H9 (cell line): ENCODE results near the gene SLC23A3. TPM values are rescaled to one million over a fixed set of nuclear protein-coding genes. Genes with fewer than 3 reads are reported as not detected.

Experiments used
- DNase-seq: peaks from one replicate; pipeline ENCODE4 v3.0.0-alpha.2; 2017
- H2AFZ ChIP-seq: one replicate; pipeline ENCODE4 v1.6.1; 2013; ENCODE audit warnings: mild to moderate bottlenecking, low read length, control low read depth, moderate library complexity
- H2AK5ac ChIP-seq: 2 replicates; pipeline ENCODE4 v1.6.1; 2013; ENCODE audit warnings: low read length, control low read depth, mixed read lengths; ENCODE audit not compliant: insufficient read length
- H2BK120ac ChIP-seq: one replicate; pipeline ENCODE4 v1.6.1; 2013; ENCODE audit warnings: low read depth, mild to moderate bottlenecking, low read length, control low read depth, inconsistent platforms; ENCODE audit not compliant: poor library complexity, severe bottlenecking
- H2BK12ac ChIP-seq: 2 replicates; pipeline ENCODE4 v1.6.1; 2013; ENCODE audit warnings: low read length, control low read depth, mixed read lengths, low read depth; ENCODE audit not compliant: insufficient read length
- H2BK15ac ChIP-seq: 2 replicates; pipeline ENCODE4 v1.6.1; 2013; ENCODE audit warnings: low read depth, low read length, control low read depth
- H2BK20ac ChIP-seq: one replicate; pipeline ENCODE4 v1.6.1; 2013; ENCODE audit warnings: low read depth, mild to moderate bottlenecking, low read length, control low read depth, inconsistent platforms; ENCODE audit not compliant: poor library complexity, severe bottlenecking
- H2BK5ac ChIP-seq: 2 replicates; pipeline ENCODE4 v1.6.1; 2013; ENCODE audit warnings: low read length, control low read depth, mixed read lengths; ENCODE audit not compliant: insufficient read length
- H3K14ac ChIP-seq: 2 replicates; pipeline ENCODE4 v1.6.1; 2013; ENCODE audit warnings: low read length, control low read depth; ENCODE audit not compliant: insufficient read depth
- H3K18ac ChIP-seq: 2 replicates; pipeline ENCODE4 v1.6.1; 2013; ENCODE audit warnings: low read depth, mild to moderate bottlenecking, mixed read lengths, low read length, control low read depth; ENCODE audit not compliant: insufficient read length
- H3K23ac ChIP-seq: 2 replicates; pipeline ENCODE4 v1.6.1; 2013; ENCODE audit warnings: low read length, control low read depth, mixed read lengths, low read depth; ENCODE audit not compliant: insufficient read length
- H3K23me2 ChIP-seq: 2 replicates; pipeline ENCODE4 v1.6.1; 2013; ENCODE audit warnings: low read depth, mild to moderate bottlenecking, mixed read lengths, low read length, control low read depth; ENCODE audit not compliant: insufficient read length, poor library complexity, severe bottlenecking
- H3K27ac ChIP-seq: 2 replicates; pipeline ENCODE4 v1.5.1; 2013; ENCODE audit warnings: low read length, control low read depth, mixed read lengths, low read depth; ENCODE audit not compliant: insufficient read length
- H3K27me3 ChIP-seq: 2 replicates; pipeline ENCODE4 v1.6.1; 2013; ENCODE audit warnings: low read length, control low read depth, inconsistent platforms; ENCODE audit not compliant: insufficient read depth
- H3K4ac ChIP-seq: 2 replicates; pipeline ENCODE4 v1.6.1; 2013; ENCODE audit warnings: low read depth, mild to moderate bottlenecking, control low read depth, inconsistent platforms, low read length, moderate library complexity
- H3K4me1 ChIP-seq: 2 replicates; pipeline ENCODE4 v1.6.1; 2013; ENCODE audit warnings: low read length, control low read depth, inconsistent platforms; ENCODE audit not compliant: insufficient read depth
- H3K4me2 ChIP-seq: 2 replicates; pipeline ENCODE4 v1.6.1; 2013; ENCODE audit warnings: low read length, control low read depth, mixed read lengths; ENCODE audit not compliant: insufficient read length, insufficient read depth
- H3K56ac ChIP-seq: 2 replicates; pipeline ENCODE4 v1.6.1; 2013; ENCODE audit warnings: low read depth, mild to moderate bottlenecking, mixed read lengths, low read length, control low read depth; ENCODE audit not compliant: insufficient read length
- H3K79me1 ChIP-seq: 2 replicates; pipeline ENCODE4 v1.6.1; 2013; ENCODE audit warnings: low read depth, mild to moderate bottlenecking, moderate library complexity, low read length, control low read depth, inconsistent platforms; ENCODE audit not compliant: insufficient read depth, poor library complexity, severe bottlenecking
- H3K79me2 ChIP-seq: 2 replicates; pipeline ENCODE4 v1.6.1; 2013; ENCODE audit warnings: low read length, control low read depth, inconsistent platforms; ENCODE audit not compliant: insufficient read depth
- H3K9ac ChIP-seq: 2 replicates; pipeline ENCODE4 v1.6.1; 2013; ENCODE audit warnings: low read length, control low read depth, mixed read lengths; ENCODE audit not compliant: insufficient read length; ENCODE audit errors: extremely low read depth
- H3K9me3 ChIP-seq: one replicate; pipeline ENCODE4 v1.6.1; 2013; ENCODE audit warnings: low read depth, low read length, inconsistent platforms; ENCODE audit not compliant: control insufficient read depth
- H3T11ph ChIP-seq: one replicate; pipeline ENCODE4 v1.6.1; 2013; ENCODE audit warnings: mild to moderate bottlenecking, low read length, control low read depth, inconsistent platforms
- H4K20me1 ChIP-seq: one replicate; pipeline ENCODE4 v1.6.1; 2013; ENCODE audit not compliant: control insufficient read depth, insufficient read length, insufficient read depth
- H4K5ac ChIP-seq: 2 replicates; pipeline ENCODE4 v1.6.1; 2013; ENCODE audit warnings: low read depth, mild to moderate bottlenecking, mixed read lengths, low read length, control low read depth; ENCODE audit not compliant: insufficient read length
- H4K8ac ChIP-seq: replicated peaks from 2 replicates; pipeline ENCODE4 v1.6.1; 2013; ENCODE audit warnings: low read length, control low read depth, mixed read lengths, low read depth; ENCODE audit not compliant: insufficient read length
- H4K91ac ChIP-seq: 2 replicates; pipeline ENCODE4 v1.6.1; 2013; ENCODE audit warnings: low read depth, mild to moderate bottlenecking, moderate library complexity, mixed read lengths, low read length, control low read depth; ENCODE audit not compliant: insufficient read length
- H3K27ac Mint-ChIP-seq, 3 experiments: 2 replicates in 2 of 3; 3 replicates in 1 of 3; pipeline ENCODE4 v1.8.0; 2020 to 2021; ENCODE audit warnings: mixed read lengths in 3 of 3, mild to moderate bottlenecking in 1 of 3, moderate library complexity in 1 of 3
- H3K27me3 Mint-ChIP-seq: 2 replicates; pipeline ENCODE4 v1.8.0; 2021; ENCODE audit warnings: low read depth, mild to moderate bottlenecking, moderate library complexity, mixed read lengths
- H3K36me3 Mint-ChIP-seq, 3 experiments: 2 replicates in 2 of 3; 3 replicates in 1 of 3; pipeline ENCODE4 v1.8.0; 2020 to 2021; ENCODE audit warnings: low read depth in 3 of 3, mixed read lengths in 3 of 3; ENCODE audit not compliant: insufficient read depth in 1 of 3
- H3K4me1 Mint-ChIP-seq, 2 experiments: 2 replicates each; pipeline ENCODE4 v1.8.0; 2020; ENCODE audit warnings: mixed read lengths in 2 of 2
- H3K4me3 Mint-ChIP-seq, 2 experiments: 2 replicates in 1 of 2; 3 replicates in 1 of 2; pipeline ENCODE4 v1.8.0; 2020 to 2021; ENCODE audit warnings: mild to moderate bottlenecking in 2 of 2, mixed read lengths in 2 of 2, moderate library complexity in 1 of 2
- H3K9me3 Mint-ChIP-seq, 2 experiments: 2 replicates in 1 of 2; 3 replicates in 1 of 2; pipeline ENCODE4 v1.8.0; 2020; ENCODE audit warnings: mild to moderate bottlenecking in 2 of 2, mixed read lengths in 2 of 2, moderate library complexity in 1 of 2
- WGBS: extraction: QIAGEN DNeasy Blood & Tissue Kit; methylation state at CpG from one replicate; pipeline ENCODE4 v1.1.7; 2013; ENCODE audit warnings: missing lambda C conversion rate, low lambda C conversion rate, mixed read lengths; ENCODE audit not compliant: insufficient read length; ENCODE audit errors: extremely low coverage; 5-methylcytosine and 5-hydroxymethylcytosine counted together
- total RNA-seq: library from RNA; stranded (reverse); gene quantifications from 2 replicates; pipeline ENCODE4 v1.2.1, GENCODE V29; 2021
- TF ChIP-seq, protein P1 (sequence below): fragments of 200-600 bp; sonication (generic); conservative IDR thresholded peaks from 3 replicates; pipeline ENCODE4 v1.8.0; 2021; ENCODE audit warnings: antibody characterized with exemption, mild to moderate bottlenecking

The SLC23A3 gene
- total RNA-seq, 1 experiment from 2014 or later, result 1.2 TPM

DNA sequence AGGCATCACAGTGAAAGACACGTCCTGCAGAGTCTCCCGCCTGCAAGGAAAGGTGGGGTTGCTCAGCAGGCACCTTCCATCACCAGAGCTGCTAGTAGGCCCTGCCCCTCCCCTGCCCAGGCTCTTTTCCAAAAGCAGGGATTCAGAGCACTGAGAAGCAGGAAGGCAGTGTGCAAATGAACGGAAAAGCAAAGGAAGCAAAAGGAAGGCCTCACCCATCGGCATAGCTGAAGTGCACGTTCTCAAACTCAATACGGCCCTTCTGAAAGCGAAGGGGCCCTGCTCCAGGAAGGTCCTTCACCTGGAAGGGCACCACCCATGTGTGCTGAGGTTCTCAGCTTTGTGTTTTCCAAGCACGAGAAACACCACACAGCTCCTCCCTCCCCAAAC is 43.2 kb upstream of the SLC23A3 start:
- Histone ChIP-seq H3K79me1 (no peaks in the 10 kb centered on the region), H2AK5ac (no peak overlapping the region), H3K4me1 (no peaks in the 10 kb centered on the region), H3K27me3 (no peaks in the 10 kb centered on the region), H3K27ac (no peak overlapping the region), H2BK12ac (no peak overlapping the region), H3T11ph (no peak overlapping the region), H4K8ac (no peak overlapping the region), H2BK20ac (no peak overlapping the region), H4K91ac (no peak overlapping the region), H3K9me3 (no peaks in the 10 kb centered on the region), H3K23me2 (peaks cover 2% of the 10 kb centered on the region), H3K23ac (no peak overlapping the region), H3K79me2 (no peaks in the 10 kb centered on the region), H2BK15ac (no peak overlapping the region), H3K4ac (no peak overlapping the region), H2BK120ac (no peak overlapping the region), H2BK5ac (no peak overlapping the region), H3K9ac (no peak overlapping the region), H3K14ac (no peak overlapping the region), H4K5ac (no peak overlapping the region), H2AFZ (no peak overlapping the region), H3K18ac (no peak overlapping the region), H4K20me1 (no peaks in the 10 kb centered on the region), H3K4me2 (no peak overlapping the region), H3K56ac (no peak overlapping the region)
- H3K4me3 Mint-ChIP-seq, result no peak overlapping the region
- no peaks in the 10 kb centered on the region for H3K9me3 Mint-ChIP-seq
- peaks cover 15 to 73% (median 65%) of the 10 kb centered on the region in 3 experiments for H3K36me3 Mint-ChIP-seq
- TF ChIP-seq, protein P1, sequence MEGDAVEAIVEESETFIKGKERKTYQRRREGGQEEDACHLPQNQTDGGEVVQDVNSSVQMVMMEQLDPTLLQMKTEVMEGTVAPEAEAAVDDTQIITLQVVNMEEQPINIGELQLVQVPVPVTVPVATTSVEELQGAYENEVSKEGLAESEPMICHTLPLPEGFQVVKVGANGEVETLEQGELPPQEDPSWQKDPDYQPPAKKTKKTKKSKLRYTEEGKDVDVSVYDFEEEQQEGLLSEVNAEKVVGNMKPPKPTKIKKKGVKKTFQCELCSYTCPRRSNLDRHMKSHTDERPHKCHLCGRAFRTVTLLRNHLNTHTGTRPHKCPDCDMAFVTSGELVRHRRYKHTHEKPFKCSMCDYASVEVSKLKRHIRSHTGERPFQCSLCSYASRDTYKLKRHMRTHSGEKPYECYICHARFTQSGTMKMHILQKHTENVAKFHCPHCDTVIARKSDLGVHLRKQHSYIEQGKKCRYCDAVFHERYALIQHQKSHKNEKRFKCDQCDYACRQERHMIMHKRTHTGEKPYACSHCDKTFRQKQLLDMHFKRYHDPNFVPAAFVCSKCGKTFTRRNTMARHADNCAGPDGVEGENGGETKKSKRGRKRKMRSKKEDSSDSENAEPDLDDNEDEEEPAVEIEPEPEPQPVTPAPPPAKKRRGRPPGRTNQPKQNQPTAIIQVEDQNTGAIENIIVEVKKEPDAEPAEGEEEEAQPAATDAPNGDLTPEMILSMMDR, result no peak
- no peak for DNase-seq
- no CpG with 5 or more reads among the region's 8 CpGs for WGBS
- H3K27ac Mint-ChIP-seq, result no peak overlapping the region
- H3K27me3 Mint-ChIP-seq, result no peaks in the 10 kb centered on the region; the same call in 1 of the 2 replicates
- H3K4me1 Mint-ChIP-seq, result peaks cover 11 to 16% of the 10 kb centered on the region in 2 experiments
